ENCODE results near the gene CA4.
"Not testable (repeated sequence)": the region's sequence is repeated elsewhere in the genome, so short reads cannot be mapped to it uniquely, and the experiment has no call there.

The CA4 gene

DNA sequence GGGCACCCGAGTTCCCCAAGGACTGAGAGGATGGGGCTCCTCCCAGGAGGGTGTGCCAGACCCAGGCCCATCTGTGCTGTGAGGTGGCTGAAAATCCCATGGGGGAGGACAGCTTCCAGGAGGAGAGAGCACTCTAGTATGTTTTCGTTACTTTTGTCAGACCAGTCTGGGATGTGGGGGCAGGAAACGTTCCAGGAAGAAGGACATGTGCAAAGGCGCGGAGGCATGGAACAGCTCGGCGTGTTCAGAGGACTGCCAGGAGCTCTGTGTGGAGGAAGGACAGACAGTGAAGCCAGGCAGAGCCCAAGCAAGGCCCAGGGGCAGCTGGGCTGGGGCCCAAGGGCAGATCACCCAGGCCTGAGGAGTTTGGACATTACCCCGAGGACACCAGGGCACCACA lies 7.0 kb downstream of the CA4 start:
- DNase-seq, result no peak

DNA sequence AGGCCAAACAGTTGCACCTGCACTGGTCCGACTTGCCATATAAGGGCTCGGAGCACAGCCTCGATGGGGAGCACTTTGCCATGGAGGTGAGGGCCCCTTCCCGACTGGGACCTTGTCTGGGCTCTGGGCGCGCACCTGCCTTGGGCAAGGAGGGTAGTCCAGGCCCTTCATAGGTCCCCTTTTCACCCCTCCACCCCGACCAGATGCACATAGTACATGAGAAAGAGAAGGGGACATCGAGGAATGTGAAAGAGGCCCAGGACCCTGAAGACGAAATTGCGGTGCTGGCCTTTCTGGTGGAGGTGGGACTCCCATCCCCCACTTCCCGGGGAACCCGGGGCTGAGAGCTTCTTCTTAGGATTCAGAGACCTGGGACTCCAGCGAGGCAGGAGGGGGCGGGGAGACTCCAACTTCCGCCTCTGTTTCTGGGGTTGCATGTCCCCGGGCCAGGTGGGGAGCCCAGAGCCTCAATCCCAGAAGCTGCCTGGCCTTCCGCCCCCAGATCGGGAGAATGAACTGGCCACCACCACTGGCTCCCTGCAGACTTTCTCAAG lies 7.8 kb downstream of the CA4 start:
- no peak for DNase-seq

DNA sequence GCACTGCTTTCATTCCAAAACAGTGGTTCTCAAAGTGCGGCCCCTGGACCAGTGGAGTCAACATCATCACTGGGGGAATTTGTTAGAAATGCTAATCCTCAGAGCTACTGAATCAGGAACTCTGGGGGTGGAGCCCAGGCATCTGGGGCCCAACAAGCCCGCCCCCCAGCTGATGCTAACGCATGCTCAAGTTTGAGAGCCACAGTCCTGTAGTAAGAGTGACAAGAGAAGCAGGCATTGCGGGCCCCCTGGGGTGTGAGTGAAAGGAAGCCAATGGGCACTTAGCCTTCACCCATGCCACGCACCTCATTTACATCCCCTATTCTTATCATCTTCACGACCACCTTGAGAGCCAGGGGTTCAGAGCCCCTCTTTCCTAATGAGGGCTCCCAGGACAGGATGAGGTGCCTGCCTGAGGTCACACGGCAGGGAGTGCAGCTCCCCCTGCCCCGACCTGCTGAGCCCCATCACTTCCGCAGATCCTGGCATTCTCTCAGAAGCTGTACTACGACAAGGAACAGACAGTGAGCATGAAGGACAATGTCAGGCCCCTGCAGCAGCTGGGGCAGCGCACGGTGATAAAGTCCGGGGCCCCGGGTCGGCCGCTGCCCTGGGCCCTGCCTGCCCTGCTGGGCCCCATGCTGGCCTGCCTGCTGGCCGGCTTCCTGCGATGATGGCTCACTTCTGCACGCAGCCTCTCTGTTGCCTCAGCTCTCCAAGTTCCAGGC lies 9.1 kb downstream of the CA4 start:
- DNase-seq, result no peak

DNA sequence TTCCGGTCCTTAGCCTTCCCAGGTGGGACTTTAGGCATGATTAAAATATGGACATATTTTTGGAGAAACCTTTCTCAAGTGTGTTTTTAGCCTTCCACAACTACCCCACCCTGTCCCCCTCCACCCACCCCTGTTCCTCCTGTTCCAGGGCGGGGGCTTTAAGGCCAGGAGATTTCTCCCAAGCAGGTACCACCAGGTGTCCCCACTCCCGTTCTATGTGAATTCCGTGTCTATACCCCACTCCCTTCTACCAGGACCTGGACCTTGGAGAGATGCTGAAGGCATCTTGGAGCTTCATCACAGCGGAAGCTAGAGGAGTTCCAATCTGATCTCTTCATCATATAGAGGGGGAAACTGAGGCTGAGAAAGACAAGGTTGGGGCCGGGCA lies 9.7 kb downstream of the CA4 start:
- DNase-seq, result no peak

DNA sequence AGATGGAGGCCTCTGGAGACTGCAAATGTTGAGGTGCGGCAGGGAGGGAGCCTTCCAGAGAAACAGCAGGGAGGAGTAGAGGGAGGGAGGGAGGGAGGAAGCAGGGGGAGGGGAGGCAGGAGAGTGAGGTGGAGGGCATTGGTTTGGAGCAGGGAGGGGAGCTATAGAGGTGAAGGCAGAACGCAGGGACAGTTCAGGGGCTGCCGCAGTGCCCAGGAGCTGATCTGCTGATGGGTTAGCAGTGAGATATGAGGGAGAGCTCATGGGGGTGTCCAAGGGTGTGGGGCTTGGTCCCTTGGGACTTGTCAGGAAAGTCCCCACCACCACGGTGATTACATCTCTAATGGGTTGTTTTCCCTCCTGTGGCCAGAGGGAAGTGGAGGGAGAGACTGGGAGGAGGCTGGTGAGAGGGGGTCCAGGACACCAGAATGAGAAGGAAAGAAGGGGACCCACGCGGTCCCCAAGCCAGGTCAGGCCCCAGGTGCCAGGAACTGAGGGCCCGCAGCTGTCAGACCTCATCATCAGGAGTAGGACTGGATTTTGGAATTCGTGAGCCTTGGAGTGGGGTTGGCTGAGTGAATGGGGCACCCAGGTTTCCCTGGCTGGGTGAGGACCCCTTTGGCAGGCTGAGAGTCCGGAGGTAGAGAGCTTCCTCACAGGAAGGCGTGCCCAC lies 11.2 kb downstream of the CA4 start:
- DNase-seq, result no peak

DNA sequence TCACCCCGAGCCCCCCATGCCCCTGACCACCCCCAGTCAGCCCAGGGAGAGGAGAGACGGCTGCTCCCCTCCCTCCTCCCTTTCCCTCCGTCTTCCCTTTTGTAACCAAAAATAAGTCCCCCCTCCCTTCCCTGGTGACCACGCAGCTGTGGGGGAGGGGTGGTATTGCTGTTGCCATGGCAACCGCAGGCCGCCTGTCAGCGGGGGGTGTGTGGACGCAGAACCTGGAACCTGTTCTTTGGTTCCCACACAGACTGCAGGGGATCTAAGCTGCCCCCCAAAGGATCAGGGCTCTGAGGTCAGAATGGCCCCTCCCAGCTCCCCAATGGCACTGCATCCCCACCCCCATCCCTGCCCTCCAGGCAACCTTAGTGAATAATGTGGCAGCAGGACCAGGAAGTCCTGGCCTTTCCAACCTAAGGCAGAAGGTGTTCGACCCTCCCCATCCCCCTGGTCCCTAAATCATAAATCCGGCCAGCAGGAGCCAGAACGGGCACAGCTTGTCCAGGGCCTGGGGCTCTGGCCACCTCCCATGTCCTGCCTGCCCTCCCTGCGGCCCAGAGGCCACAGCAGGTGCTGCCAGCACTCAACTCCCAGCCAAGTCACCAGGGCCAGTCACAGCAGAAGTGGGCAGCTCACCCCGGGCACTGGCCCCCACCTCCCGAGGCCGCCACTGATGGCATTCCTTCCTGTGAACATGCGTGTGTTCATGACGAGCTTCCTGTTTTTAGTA lies 12.0 kb downstream of the CA4 start:
- DNase-seq, result no peak

DNA sequence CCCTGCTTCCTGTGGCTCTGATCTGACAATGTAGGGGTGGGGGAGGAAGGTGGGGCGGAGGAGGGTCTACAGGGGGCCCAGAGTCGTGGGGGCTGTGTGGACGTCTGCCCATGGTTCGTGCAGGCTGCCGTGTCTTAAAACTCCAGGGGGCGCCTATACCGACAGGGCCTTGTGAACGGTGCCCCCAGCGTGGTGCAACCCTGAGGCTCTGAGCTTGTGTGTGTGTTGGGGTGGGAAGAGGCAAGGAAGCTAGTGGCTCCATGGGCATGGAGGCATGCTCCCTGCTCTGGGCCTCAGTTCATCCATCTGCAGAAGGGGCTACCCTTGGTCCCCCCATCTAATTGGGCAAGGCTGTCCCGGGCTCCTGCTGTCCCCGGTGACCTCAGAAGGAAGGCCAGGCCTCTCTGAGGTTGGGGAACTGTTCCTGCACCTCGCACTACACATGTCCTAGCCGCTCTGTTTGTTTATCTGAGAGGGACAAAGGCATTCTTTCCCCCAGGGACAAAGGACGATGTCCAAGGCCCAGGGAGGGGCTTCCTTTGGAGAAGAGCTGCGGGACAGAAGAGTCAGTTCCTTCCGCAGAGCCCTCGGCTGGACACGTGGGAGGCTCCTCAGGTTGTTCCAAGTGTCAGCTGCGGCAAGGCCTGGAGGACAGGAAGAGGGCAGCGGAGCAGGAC lies 13.5 kb downstream of the CA4 start:
- DNase-seq, result no peak

DNA sequence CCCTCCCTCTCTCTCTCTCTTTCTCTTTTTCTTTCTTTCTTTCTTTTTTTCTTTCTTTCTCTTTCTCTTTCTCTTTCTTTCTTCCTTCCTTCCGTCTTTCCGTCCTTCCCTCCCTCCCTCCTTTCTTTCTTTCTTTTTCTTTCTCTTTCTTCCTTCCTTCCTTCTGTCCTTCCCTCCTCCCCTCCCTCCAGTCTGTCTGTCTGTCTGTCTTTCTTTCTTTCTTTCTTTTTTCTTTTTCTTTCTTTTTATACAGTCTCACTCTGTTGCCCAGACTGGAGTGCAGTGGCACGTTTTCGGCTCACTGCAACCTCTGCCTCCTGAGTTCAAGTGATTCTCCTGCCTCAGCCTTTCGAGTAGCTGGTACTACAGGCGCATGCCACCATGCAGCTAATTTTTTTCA lies 14.4 kb downstream of the CA4 start:
- no peak for DNase-seq

DNA sequence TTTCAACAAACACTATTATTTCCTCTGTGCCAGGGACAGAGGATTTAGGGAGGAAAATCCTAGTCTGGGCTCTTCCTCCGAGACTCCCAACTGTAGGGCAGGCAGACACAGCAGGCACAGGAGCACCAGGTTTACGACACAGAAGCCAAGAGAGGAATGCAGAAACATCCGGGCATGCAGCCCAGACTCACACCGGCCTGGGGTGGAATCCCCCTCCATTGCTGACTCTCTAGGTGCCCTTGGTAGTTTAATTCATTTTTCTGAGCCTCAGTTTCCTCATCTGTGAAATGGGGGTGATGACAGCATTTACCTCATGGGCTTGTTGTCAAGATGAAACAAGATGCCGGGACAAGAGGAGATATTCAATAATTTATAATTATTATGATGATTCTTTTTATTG lies 14.9 kb downstream of the CA4 start:
- DNase-seq, result no peak

DNA sequence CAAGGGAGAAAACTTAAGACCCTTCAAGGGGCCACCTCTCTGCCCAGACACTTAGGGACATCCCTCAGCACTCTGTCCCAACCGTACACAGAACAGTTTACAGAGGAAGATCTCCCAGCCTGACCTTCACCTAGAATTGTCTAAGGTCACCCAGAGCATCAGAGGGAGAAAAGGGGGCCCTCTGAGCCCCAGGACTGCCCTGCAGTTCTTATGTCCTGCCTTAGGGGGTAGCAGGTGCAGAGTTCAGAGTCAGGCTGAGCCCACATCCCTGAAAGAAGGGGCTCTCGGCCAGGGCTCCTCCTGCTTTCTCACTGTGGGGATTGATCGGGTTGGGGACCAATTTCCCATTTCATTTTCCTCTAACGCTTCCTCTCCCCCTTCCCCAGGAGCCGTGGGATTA lies 15.4 kb downstream of the CA4 start:
- no peak for DNase-seq

DNA sequence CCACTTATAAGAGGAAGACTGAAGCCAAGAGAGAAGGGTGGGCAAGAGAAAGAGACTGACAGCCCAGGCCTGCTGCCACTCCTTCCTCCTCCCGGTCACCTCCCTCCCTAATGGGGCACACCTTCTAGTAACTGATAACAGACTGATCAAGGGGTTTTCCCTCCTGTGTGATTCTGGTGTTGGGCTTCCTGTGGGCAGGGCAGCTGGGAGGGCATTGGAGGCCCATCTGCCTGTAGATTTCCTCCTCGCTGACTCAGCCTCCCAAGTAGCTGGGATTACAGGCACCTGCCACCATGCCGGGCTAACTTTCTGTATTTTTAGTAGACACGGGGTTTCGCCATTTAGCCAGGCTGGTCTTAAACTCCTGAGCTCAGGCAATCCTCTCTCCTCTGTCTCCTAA lies 16.2 kb downstream of the CA4 start:
- DNase-seq, result no peak

DNA sequence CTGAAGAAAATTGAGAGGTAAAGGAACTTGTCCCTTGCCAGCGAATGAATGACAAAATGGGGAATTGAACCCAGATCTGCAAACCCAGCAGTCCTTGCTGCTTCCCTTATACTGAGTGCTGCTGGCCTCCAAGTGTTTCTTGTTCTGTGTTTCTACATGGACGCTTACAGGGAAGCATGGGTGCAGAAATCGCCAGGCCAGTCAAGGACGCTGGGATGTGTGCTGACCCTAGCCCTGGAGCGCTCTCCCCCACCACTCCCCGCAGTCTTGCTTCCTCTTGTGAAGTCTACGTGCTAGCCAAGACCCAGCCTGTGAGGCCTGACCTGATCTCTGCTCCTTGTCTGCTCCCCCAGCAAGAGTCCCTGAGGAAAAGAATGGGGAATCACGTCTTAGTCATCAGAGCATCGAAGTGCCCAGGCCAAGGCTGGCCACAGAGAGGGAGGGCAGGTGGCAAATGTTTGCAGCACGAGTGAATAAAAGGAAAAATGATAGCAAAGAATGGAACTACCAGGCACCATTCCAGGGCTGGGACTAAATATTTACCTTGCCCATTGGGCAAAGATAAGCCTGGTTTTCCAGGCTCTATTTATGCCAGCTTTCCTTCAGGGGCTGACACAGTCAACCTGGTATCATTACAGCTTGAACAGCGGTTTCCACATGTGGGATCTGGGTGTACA lies 17.4 kb downstream of the CA4 start:
- no peak for DNase-seq

DNA sequence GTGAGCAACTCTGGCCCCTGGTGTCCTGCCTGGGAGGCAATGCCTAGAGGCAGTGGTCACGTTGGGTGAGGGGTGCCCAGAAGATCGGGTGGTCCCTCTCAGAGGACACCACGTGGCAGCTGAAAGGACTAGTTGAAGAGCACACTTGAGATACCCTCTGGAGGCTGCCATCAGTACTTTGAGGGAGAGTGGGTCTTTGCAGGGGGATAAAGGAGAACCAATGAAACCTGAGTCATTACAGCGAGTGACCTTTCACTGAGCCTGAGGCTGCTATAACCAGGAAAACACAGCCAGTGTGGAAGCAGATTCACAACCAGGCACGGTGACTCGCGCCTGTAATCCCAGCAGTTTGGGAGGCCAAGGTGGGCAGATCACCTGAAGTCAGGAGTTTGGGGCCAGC lies 18.9 kb downstream of the CA4 start:
- DNase-seq, result no peak

DNA sequence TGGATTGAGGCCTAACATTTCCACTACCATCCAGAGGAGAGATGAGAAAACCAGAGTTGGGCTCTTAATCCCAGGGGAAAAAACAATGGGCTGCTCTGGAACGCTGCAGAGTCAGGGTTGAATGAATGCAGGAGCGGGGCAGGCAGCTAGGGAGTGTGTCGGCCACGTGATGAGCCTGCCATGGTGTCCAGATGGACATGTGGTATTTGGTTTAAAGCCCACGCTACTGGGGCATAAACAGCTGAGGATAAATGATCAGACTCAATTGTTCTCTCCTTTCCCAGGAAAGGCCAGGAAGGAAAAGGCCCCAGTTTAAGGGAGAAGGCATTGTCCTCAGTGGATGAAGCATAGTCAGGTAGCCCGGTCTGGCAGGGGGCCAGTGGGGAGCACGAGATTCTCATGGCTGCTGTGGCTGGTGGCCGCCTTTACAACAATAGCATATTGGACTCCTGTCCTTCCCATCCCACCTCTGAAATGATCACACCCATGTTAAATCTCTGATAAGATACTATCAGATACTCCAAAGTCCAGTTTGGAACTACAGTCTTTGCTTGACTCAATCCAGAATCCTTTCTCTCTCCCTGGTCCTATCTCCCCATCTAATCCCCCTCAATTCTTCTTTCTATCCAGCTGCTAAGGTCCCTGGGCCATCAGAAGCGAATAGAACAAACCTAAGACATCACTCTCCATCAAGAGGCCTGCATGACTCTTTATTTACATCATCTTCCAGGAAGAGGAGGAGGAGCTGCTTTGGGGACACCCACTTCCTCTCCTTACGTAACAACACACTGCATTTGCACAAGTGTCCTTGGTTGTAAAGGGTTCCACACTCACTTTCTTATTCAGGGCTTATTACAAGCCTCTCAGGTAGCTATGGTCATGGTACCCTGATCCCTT lies 20.4 kb downstream of the CA4 start:
- DNase-seq, result no peak

DNA sequence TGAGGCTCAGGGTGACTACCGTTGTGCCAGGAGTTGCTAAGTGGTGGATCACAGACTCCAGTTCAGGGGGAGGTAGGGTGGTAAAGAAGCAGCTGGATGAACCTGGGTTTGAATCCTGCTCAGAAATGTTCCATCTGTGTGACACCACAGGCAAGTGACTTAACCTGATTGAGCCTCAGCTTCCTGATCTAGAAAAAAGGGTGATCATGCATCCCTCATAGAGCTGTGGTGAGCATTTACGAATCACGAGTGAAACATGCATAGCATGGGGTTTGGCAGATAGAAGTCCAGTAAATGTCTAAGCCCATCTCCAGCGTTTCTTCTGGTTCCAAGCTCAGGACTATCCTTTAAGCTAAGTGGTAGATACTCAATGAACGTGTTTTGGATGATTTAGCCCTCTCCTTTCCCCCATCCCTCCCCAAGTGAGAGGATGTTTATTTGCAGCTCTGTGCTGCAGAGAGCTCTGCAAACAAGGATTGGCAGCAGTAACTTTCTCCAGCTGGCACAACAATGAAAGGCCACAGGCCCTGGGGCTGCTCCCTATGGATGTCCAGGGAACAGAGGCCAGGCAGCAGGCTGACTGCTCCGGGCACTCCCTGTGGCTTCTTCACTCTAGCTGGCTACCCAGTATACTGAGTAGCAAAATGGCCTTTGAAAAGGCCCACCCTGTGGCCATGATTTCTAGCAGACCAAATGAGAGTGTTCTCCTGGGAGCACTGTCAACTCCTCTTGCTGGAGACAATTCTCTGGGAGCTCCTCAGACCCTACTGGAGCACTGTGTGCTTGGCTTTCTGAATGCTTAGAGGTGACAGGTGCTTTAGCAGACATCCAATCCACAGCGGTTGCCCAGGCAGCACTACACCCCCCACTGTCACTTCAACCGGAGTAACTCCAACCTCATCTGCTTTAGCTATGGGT lies 21.3 kb downstream of the CA4 start:
- no peak for DNase-seq

DNA sequence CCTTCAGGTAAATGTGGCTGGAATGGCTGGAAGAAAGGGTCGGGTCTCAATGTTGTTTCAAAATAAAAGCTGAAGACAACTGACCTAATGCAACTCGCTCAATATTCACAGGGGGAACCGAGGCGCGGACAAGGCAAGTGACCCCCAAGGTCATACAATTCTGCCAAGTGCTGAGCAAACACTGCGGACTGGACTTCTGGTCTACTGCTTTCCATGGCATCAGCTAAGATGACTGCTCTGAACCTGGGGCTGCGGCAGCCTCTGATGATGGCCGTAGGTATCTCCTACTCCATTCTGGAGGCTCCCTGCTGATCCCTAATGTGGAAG lies 21.9 kb downstream of the CA4 start:
- no peak for DNase-seq

DNA sequence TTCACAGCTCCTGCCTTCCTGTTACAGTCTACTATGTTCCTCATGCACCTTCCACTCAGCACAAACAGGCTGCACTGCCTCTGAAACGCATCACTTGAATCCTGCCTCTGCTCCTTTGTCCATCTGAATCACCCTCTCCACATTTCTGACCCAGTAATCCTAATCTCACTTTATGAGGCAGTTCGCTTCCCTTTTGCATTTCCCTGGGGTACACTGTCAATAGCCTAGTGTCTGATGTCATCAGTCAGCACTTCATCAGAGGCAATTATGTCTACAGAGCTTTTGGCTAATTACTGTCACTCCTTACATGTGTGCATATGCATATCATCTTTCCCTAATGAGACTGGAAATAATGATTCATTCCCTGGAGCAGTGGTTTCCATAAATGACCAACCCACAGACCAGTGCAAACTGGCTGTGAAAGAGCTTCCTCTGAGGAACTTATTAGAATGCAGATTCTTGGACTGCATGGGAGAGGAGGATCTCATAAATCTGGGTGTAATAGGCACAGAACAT lies 23.6 kb downstream of the CA4 start:
- no peak for DNase-seq

DNA sequence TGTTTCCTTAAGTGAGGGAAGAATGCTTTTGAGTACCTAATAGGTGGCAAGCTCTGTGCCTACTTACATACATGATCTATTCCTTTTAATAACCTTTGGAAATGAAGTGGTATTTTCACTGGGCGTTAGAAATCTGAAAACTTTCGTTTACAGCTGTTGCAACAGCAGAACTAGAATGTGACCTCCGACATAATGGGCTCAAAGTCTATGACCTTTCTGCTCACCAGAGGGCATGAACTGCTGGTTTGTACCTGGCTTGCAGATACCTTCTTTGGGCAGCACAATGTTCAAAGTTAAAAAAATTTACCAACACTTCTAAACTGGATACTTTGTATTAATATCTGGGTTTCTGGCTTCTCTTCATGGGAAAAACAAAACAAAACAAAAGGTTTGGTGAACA lies 24.3 kb downstream of the CA4 start:
- no peak for DNase-seq

DNA sequence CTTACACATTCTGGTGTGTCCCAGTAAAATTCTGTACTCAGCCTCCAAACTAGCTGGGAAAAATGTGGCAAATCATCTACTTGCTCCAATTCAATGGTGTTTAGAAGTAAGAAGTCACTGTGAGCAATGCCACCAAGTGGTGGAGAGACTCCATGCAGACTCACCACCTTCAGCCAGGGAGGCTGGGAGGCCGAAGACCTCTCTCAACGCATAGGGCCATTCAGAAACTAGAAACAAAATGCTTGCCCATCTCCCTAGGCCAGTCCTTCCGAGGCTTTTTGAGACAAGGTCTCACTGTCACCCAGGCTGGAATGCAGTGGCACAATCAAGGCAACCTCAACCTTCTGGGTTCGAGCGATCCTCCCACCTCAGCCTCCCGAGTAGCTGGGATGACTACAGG lies 25.0 kb downstream of the CA4 start:
- not testable (repeated sequence) for DNase-seq

DNA sequence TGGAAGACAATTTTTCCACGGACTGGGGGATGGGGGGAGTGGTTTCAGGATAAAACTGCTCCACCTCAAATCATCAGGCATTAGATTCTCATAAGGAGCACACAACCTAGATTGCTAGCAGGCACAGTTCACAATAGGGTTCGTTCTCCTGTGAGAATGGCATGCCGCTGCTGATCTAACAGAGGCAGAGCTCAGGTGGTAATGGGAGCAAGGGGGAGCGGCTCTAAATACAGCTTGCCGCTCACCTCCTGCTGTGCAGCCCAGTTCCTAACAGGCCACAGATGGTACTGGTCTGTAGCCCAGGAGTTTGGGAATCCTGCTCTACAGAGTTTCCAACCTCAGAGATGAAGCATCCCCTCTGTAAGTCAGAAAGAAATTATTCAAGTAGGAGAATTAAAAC lies 27.0 kb downstream of the CA4 start:
- not testable (repeated sequence) for DNase-seq
